Ascending aorta (tissue), 2 donors: ENCODE data around the gene UVSSA. TPM values are rescaled to one million over a fixed set of nuclear protein-coding genes. Genes with fewer than 3 reads are reported as not detected.

ENCODE experiments used
- DNase-seq, 2 donors: peaks; one replicate each; pipeline ENCODE4 v3.0.0-alpha.2; 2019; ENCODE audit warnings: low spot score in 2 of 2
- H3K27ac ChIP-seq, 2 donors: fragments of 200-600 bp; sonication (generic); one replicate each; pipeline ENCODE4 v1.5.1; 2016 to 2017; ENCODE audit warnings: mild to moderate bottlenecking in 1 of 2
- H3K27me3 ChIP-seq: fragments of 200-600 bp; sonication (generic); one replicate; pipeline ENCODE4 v1.5.1; 2017
- H3K36me3 ChIP-seq, 2 donors: fragments of 200-600 bp; sonication (generic); one replicate each; pipeline ENCODE4 v1.5.1; 2016
- H3K4me1 ChIP-seq, 2 donors: fragments of 200-600 bp; sonication (generic); one replicate each; pipeline ENCODE4 v1.5.1; 2016 to 2017; ENCODE audit warnings: mild to moderate bottlenecking in 1 of 2
- H3K4me3 ChIP-seq, 2 donors: fragments of 200-600 bp; sonication (generic); one replicate each; pipeline ENCODE4 v1.5.1; 2016 to 2017; ENCODE audit warnings: mild to moderate bottlenecking in 1 of 2
- H3K9me3 ChIP-seq, 2 donors: fragments of 200-600 bp; sonication (generic); one replicate each; pipeline ENCODE4 v1.5.1; 2016
- intact Hi-C: fragments of 100-400 bp; cut with DNase I; formaldehyde crosslinking; loops from one replicate; pipeline ENCODE4 v1.15.1; 2023
- total RNA-seq: library from RNA; depleted of rRNA; stranded (reverse); fragments of >200 nt; gene quantifications from one replicate; pipeline ENCODE4 v1.1.0, GENCODE V29; 2016
- TF ChIP-seq, protein P1 (sequence below), 3 experiments: fragments of 200-600 bp in 2 of 3; fragments of 450-650 bp in 1 of 3; sonication (generic) in 2 of 3; IDR thresholded peaks; one replicate each; pipeline ENCODE4 v1.5.1; 2016 to 2019; ENCODE audit warnings: antibody characterized with exemption in 3 of 3, mild to moderate bottlenecking in 1 of 3, moderate library complexity in 1 of 3

The UVSSA gene
- total RNA-seq, 1 donor from 2014 or later: 56.9 TPM

DNA sequence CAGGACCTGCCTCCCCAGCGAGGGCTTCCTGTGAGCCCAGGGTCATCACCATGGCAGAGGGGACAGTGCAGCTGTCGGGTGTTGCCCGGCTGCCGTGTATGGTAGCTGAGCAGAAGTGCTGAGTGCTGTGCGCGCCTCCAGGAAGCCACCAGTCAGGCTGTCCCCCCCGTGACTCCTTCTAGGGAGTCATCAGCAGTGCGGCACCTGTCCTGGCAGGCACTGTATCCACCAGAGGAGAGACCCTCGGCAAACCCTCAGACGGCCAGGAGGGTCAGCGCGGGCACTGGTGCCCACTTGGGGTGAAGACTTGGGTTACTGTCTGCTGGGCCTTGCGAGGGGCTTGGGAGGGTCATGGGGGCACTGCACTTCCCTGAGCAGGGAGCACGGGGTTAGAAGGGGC, 8.4 kb downstream of the UVSSA start:
- no peaks in the 10 kb centered on the region for H3K27me3 ChIP-seq
- no peak overlapping the region for H3K4me3 ChIP-seq
- H3K27ac ChIP-seq: no peak overlapping the region
- DNase-seq: no peak
- TF ChIP-seq, protein P1, sequence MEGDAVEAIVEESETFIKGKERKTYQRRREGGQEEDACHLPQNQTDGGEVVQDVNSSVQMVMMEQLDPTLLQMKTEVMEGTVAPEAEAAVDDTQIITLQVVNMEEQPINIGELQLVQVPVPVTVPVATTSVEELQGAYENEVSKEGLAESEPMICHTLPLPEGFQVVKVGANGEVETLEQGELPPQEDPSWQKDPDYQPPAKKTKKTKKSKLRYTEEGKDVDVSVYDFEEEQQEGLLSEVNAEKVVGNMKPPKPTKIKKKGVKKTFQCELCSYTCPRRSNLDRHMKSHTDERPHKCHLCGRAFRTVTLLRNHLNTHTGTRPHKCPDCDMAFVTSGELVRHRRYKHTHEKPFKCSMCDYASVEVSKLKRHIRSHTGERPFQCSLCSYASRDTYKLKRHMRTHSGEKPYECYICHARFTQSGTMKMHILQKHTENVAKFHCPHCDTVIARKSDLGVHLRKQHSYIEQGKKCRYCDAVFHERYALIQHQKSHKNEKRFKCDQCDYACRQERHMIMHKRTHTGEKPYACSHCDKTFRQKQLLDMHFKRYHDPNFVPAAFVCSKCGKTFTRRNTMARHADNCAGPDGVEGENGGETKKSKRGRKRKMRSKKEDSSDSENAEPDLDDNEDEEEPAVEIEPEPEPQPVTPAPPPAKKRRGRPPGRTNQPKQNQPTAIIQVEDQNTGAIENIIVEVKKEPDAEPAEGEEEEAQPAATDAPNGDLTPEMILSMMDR (IDR thresholded peaks at IDR 0.05): no peak
- intact Hi-C loops: no loop called here
- H3K4me1 ChIP-seq: peaks cover 0 to 5% of the 10 kb centered on the region in 2 donors
- no peaks in the 10 kb centered on the region for H3K9me3 ChIP-seq
- peaks cover 14 to 40% of the 10 kb centered on the region in 2 donors for H3K36me3 ChIP-seq

DNA sequence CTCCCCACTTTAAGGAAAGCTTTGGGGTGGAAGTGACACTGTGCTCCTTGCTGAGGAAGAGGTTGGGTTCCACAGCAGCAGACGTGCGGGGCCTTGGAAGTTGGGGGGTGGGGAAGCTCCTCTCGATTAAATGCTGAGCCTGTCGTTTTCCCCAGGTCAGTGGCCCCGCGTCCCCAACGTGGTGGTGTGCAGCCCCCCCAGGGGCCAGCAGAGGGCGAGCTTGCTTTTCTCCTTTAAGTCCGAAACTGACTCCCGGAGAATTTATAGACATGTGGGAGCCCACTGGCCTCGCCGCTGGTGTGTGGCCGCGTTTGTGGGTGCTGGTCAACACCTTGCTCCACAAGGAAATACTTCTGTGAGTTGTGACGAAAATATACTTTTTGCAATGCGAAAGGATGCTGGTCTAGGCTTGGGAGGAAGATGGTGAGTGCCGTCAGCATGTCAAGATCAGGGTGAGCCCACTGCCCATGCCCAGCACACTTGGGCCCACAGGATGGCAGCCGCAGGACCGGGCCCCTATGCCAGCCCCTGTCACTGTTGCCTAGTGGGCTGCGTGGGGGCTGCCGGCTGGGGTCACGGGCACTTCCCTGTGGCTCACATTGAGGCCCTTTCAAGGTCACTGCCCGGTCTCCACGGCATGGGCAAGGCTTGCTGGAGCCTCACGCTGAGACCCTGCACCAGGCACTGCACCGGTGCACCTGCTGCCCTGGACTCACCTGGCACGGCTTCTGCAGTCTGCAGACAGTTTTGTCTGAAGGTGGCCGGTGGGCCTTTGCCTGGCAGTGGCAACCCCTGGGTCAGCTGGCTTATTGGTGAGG, 9.4 kb downstream of the UVSSA start:
- no peak overlapping the region for H3K27ac ChIP-seq
- no peaks in the 10 kb centered on the region for H3K27me3 ChIP-seq
- intact Hi-C loops: loop anchor here (1.0 kb wide), 1 partner anchor 273 kb away; no protein-coding TSS in a partner anchor
- peaks cover 14 to 40% of the 10 kb centered on the region in 2 donors for H3K36me3 ChIP-seq
- peak in 1 of 2 donors; percentile 78 for DNase-seq
- TF ChIP-seq, protein P1 (IDR thresholded peaks at IDR 0.05): peak; percentile 52 to 81 (median 79)
- peaks cover 0 to 5% of the 10 kb centered on the region in 2 donors for H3K4me1 ChIP-seq
- H3K4me3 ChIP-seq: no peak overlapping the region
- H3K9me3 ChIP-seq: no peaks in the 10 kb centered on the region

DNA sequence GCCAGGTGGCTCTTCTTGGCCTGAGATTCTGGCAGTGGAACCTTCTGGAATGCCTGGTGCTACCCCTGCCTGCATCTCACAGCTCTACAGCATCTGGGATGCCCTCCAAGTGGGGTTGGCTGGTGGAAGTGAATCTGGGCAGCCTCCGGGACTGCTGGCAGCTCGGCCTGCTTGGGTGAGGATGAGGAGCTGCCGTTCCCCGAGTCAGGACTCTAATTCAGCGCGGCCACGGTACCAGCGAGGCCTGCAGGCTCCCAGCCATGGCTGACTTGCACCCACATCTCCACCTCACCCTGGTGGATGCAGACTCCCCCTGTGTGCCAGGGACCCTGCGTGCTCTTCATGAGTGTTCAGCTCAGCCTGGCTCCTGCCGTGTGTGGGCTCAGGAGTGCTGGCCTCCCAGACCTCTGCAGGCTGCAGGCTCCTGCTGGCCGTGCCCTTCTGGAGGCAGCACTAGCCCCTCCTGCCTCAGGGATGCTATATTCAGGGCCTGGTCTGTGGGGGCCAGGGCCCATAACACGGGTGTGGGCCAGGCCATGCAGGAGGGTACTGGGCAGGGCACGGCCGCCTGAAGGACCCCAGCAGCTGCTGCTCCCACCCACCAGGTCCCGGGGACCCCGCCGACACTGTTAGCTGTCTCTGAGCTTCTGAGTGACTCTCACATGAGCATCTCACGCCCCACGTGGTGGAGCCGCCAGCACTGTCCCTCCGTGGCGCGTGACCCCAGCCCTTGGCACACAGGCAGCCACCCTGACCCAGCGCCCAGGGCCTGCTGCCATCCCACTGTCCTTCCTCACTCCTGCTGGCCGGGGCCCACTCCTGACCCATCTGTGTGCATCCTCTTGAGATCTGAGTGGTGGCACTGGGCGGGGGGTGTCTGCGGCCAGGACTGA, 10.6 kb downstream of the UVSSA start:
- Histone ChIP-seq H3K9me3 (no peaks in the 10 kb centered on the region), H3K36me3 (peaks cover 14 to 38% of the 10 kb centered on the region in 2 donors), H3K4me1 (peaks cover 0 to 3% of the 10 kb centered on the region in 2 donors), H3K27ac (no peak overlapping the region), H3K4me3 (no peak overlapping the region), H3K27me3 (no peaks in the 10 kb centered on the region)
- no peak for DNase-seq
- TF ChIP-seq, protein P1 (IDR thresholded peaks at IDR 0.05): no peak
- intact Hi-C loops: no loop called here

DNA sequence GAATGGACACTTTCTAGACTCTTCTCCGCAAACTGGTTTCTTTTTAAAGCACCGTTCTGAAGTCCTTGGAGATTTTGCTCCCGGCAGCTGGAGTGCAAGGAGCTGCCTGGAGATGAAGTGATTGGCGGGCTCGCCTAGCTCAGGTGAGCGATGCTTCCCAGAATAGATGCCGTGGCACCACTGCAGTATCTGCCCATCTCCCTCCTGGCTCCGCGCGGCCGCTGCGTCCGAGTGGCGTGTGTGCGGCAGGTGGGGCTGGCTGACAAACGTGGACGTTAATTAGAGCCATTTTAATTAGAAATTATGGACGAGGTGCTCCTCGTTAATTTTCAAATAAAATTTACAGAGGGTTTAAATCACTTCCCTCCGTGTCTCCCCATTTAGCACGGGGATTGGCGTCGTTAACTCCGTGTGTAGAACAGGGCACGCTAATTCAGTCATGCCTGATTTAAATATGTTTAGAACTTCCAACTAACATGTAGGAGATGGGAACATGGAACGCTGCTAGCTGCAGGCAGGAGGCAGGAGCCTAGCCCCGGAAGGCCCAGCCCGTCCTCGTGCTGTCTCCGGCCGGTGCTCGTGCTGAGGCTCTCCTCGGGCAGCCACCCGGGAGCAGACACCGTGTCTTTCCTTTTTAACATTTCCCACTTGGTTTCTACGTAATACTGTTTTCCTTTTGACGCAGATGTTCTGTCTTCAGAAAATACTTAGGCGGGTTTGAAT, 11.6 kb downstream of the UVSSA start:
- Histone ChIP-seq H3K9me3 (no peaks in the 10 kb centered on the region), H3K27me3 (no peaks in the 10 kb centered on the region), H3K27ac (no peak overlapping the region), H3K4me3 (no peak overlapping the region), H3K4me1 (peaks cover 0 to 3% of the 10 kb centered on the region in 2 donors), H3K36me3 (peaks cover 8 to 28% of the 10 kb centered on the region in 2 donors)
- intact Hi-C loops: no loop called here
- TF ChIP-seq, protein P1 (IDR thresholded peaks at IDR 0.05): no peak
- DNase-seq: no peak

DNA sequence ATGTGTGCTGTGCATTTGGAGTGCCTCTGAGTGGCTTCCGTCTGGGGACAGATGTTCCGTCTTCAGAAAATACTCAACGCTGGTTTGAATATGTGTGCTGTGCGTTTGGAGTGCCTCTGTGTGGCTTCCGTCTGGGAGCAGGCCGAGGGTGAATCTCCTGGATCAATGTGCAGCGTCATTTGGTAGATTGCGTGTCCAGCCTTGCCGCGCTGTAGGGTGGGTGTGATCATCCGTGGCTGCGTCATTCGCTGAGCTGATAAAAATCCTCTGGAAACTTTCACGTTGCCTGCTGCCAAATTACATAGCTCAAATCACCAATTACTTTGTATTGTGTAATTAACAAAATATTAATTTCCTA, 12.1 kb downstream of the UVSSA start:
- Histone ChIP-seq H3K4me1 (peaks cover 0 to 3% of the 10 kb centered on the region in 2 donors), H3K9me3 (no peaks in the 10 kb centered on the region), H3K27me3 (no peaks in the 10 kb centered on the region), H3K27ac (no peak overlapping the region), H3K4me3 (no peak overlapping the region), H3K36me3 (peaks cover 8 to 23% of the 10 kb centered on the region in 2 donors)
- DNase-seq: no peak
- TF ChIP-seq, protein P1 (IDR thresholded peaks at IDR 0.05): no peak
- intact Hi-C loops: no loop called here
